OCI-LY3 (cell line): ENCODE data around the gene PDPN.
"Not testable (repeated sequence)": the region's sequence is repeated elsewhere in the genome, so short reads cannot be mapped to it uniquely, and the experiment has no call there.

Source experiments
- H2AFZ ChIP-seq: fragments of 200-600, 300-600 bp; shearing (Covaris generic); 2 replicates; pipeline ENCODE4 v1.6.0; 2014; ENCODE audit warnings: antibody characterized with exemption, low read depth, low read length
- H3K27ac ChIP-seq: fragments of 200-600, 300-600 bp; sonication (generic); 2 replicates; pipeline ENCODE4 v1.5.1; 2014; ENCODE audit warnings: mild to moderate bottlenecking, low read length, moderate library complexity, mixed read lengths
- H3K27me3 ChIP-seq: fragments of 200-600, 300-600 bp; sonication (generic); 2 replicates; pipeline ENCODE4 v1.6.1; 2014; ENCODE audit warnings: low read depth, low read length, mixed read lengths
- H3K36me3 ChIP-seq: fragments of 200-600, 300-600 bp; sonication (generic); replicated peaks from 2 replicates; pipeline ENCODE3; 2014; ENCODE audit warnings: low read depth, low read length, mixed read lengths
- H3K4me1 ChIP-seq: fragments of 300-600, 200-600 bp; sonication (generic); 2 replicates; pipeline ENCODE4 v1.6.1; 2014; ENCODE audit warnings: low read length, mixed read lengths
- H3K4me2 ChIP-seq: fragments of 200-600, 300-600 bp; sonication (generic); 2 replicates; pipeline ENCODE4 v1.6.1; 2014; ENCODE audit warnings: low read length, mixed read lengths
- H3K4me3 ChIP-seq: fragments of 300-600, 200-600 bp; sonication (generic); 2 replicates; pipeline ENCODE4 v1.5.1; 2014; ENCODE audit warnings: antibody characterized with exemption, mild to moderate bottlenecking, low read length, moderate library complexity
- H3K79me2 ChIP-seq: fragments of 300-600, 200-600 bp; shearing (Covaris generic); 2 replicates; pipeline ENCODE4 v1.6.1; 2014; ENCODE audit warnings: mild to moderate bottlenecking, low read length, mixed read lengths
- H3K9ac ChIP-seq: fragments of 300-600, 200-600 bp; shearing (Covaris generic); 2 replicates; pipeline ENCODE4 v1.6.0; 2014; ENCODE audit warnings: mild to moderate bottlenecking, low read length, moderate library complexity
- H3K9me3 ChIP-seq: fragments of 200-600, 300-600 bp; shearing (Covaris generic); 2 replicates; pipeline ENCODE4 v1.6.1; 2014; ENCODE audit warnings: low read length, mixed read lengths; ENCODE audit not compliant: insufficient read depth
- H4K20me1 ChIP-seq: fragments of 200-600, 300-600 bp; sonication (generic); 2 replicates; pipeline ENCODE4 v1.6.1; 2016; ENCODE audit warnings: low read length, mixed read lengths; ENCODE audit not compliant: insufficient read depth
- CTCF ChIP-seq: fragments of 200-600, 300-600 bp; sonication (generic); IDR thresholded peaks from 2 replicates; pipeline ENCODE4 v1.5.1; 2014; ENCODE audit warnings: antibody characterized with exemption, low read length, low read depth
- EZH2phosphoT487 ChIP-seq: fragments of 200-600 bp; shearing (Covaris generic); IDR thresholded peaks from 2 replicates; pipeline ENCODE4 v1.6.1; 2018; ENCODE audit warnings: antibody characterized with exemption, mixed run types, low read depth

Gene PDPN

GRCh38 chr1:13560541-13560940 lies 23.1 kb upstream of the PDPN start:
- no peak overlapping the region for H2AFZ ChIP-seq
- no peaks in the 10 kb centered on the region for H3K79me2 ChIP-seq
- H3K4me1 ChIP-seq = no peaks in the 10 kb centered on the region
- H3K4me3 ChIP-seq = no peak overlapping the region
- H3K36me3 ChIP-seq = no peaks in the 10 kb centered on the region
- no peak overlapping the region for H3K9ac ChIP-seq
- H3K9me3 ChIP-seq = no peaks in the 10 kb centered on the region
- no peak overlapping the region for H3K4me2 ChIP-seq
- no peak overlapping the region for H3K27ac ChIP-seq
- no peaks in the 10 kb centered on the region for H4K20me1 ChIP-seq
- H3K27me3 ChIP-seq = peaks cover 3% of the 10 kb centered on the region; the same call in 1 of the 2 replicates
- TF ChIP-seq EZH2phosphoT487 = no peak
- no peak for TF ChIP-seq CTCF

GRCh38 chr1:13562981-13563380 lies 20.7 kb upstream of the PDPN start:
- not testable (repeated sequence) for H3K36me3 ChIP-seq, H3K27me3 ChIP-seq, H3K79me2 ChIP-seq, H2AFZ ChIP-seq, H3K9ac ChIP-seq, H3K9me3 ChIP-seq, H4K20me1 ChIP-seq, H3K4me3 ChIP-seq, H3K27ac ChIP-seq, H3K4me1 ChIP-seq, H3K4me2 ChIP-seq

GRCh38 chr1:13564073-13564472 lies 19.6 kb upstream of the PDPN start:
- no peak overlapping the region for H3K4me2 ChIP-seq
- H3K4me3 ChIP-seq = no peak overlapping the region
- H3K9me3 ChIP-seq = no peaks in the 10 kb centered on the region
- H2AFZ ChIP-seq = no peak overlapping the region
- H4K20me1 ChIP-seq = no peaks in the 10 kb centered on the region
- no peak for TF ChIP-seq EZH2phosphoT487
- no peak for TF ChIP-seq CTCF
- no peak overlapping the region for H3K27ac ChIP-seq
- H3K9ac ChIP-seq = no peak overlapping the region
- H3K27me3 ChIP-seq = no peaks in the 10 kb centered on the region
- H3K79me2 ChIP-seq = no peaks in the 10 kb centered on the region
- no peaks in the 10 kb centered on the region for H3K36me3 ChIP-seq
- no peaks in the 10 kb centered on the region for H3K4me1 ChIP-seq

- not testable (repeated sequence) for H3K27ac ChIP-seq
- Histone ChIP-seq H3K4me3 (peak overlapping the region; percentile 61), H2AFZ (peak overlapping the region; percentile 60; the same call in 1 of the 2 replicates)
Measured at GRCh38 chr1:13570435-13570834, 13.2 kb upstream of the PDPN start.

GRCh38 chr1:13570924-13571323 lies 12.7 kb upstream of the PDPN start:
- Histone ChIP-seq H4K20me1 (no peaks in the 10 kb centered on the region), H3K4me3 (peak overlapping the region; percentile 61), H3K27ac (no peak overlapping the region), H3K4me2 (peak overlapping the region; percentile 67), H3K9me3 (no peaks in the 10 kb centered on the region), H2AFZ (no peak overlapping the region), H3K36me3 (no peaks in the 10 kb centered on the region), H3K4me1 (no peaks in the 10 kb centered on the region), H3K79me2 (no peaks in the 10 kb centered on the region), H3K9ac (no peak overlapping the region), H3K27me3 (no peaks in the 10 kb centered on the region)
- TF ChIP-seq EZH2phosphoT487 (no peak), CTCF (peak; percentile 49)

More at GRCh38 chr1:13570435-13570834, 13.2 kb upstream of the PDPN start:
- not testable (repeated sequence) for H3K4me1 ChIP-seq, H3K27me3 ChIP-seq, H3K9me3 ChIP-seq, H3K9ac ChIP-seq, H3K36me3 ChIP-seq, H4K20me1 ChIP-seq, H3K79me2 ChIP-seq
- peak overlapping the region; percentile 67 for H3K4me2 ChIP-seq
